Retina (tissue), 1 donor: ENCODE measurements around the gene SPON1.
A peak's percentile ranks its signal among the peaks of the same experiment; 100 is the strongest.

Source experiments
- DNase-seq: peaks from one replicate; pipeline ENCODE4 v3.0.0-alpha.2; 2016

Gene SPON1

GRCh38 chr11:14299921-14300320 is 337.4 kb downstream of the SPON1 start:
- no peak for DNase-seq

GRCh38 chr11:14300661-14301304 is 338.3 kb downstream of the SPON1 start:
- DNase-seq: peak; percentile 50

- no peak for DNase-seq
Measured at GRCh38 chr11:14304601-14305000, 342.1 kb downstream of the SPON1 start.

- no peak for DNase-seq
Measured at GRCh38 chr11:14305649-14306048, 343.1 kb downstream of the SPON1 start.

GRCh38 chr11:14306481-14306880 is 344.0 kb downstream of the SPON1 start:
- no peak for DNase-seq

GRCh38 chr11:14308114-14308896 is 345.8 kb downstream of the SPON1 start:
- no peak for DNase-seq

GRCh38 chr11:14308897-14309387 is 346.4 kb downstream of the SPON1 start:
- DNase-seq: no peak

- no peak for DNase-seq
Measured at GRCh38 chr11:14309425-14310192, 347.1 kb downstream of the SPON1 start.

GRCh38 chr11:14310679-14311078 is 348.2 kb downstream of the SPON1 start:
- no peak for DNase-seq

- no peak for DNase-seq
Measured at GRCh38 chr11:14312736-14313438, 350.4 kb downstream of the SPON1 start.

GRCh38 chr11:14314127-14314526 is 351.6 kb downstream of the SPON1 start:
- DNase-seq: no peak

- no peak for DNase-seq
Measured at GRCh38 chr11:14315130-14315529, 352.6 kb downstream of the SPON1 start.
